Right lobe of liver (tissue), 4 donors: Measurements from ENCODE around the gene NFIB.

Experiments
- POLR2A ChIP-seq: fragments of 450-650 bp; IDR thresholded peaks from one replicate; pipeline ENCODE4 v1.6.1; 2017; ENCODE audit warnings: antibody characterized with exemption, mild to moderate bottlenecking
- TF ChIP-seq, protein P1 (sequence below), 4 donors: fragments of 200-600 bp in 3 of 4; fragments of 450-650 bp in 1 of 4; IDR thresholded peaks; one replicate each; pipeline versions ENCODE4 v1.5.1 to v1.8.0; 2016 to 2022; ENCODE audit warnings: antibody characterized with exemption in 4 of 4, mild to moderate bottlenecking in 2 of 4
- donor health status: DM: no; HTN: no; CAD: no.
- donor health status: DM: no; HTN: no; CAD: no.
- donor health status: DM: no; HTN: yes; CAD: no.

DNA sequence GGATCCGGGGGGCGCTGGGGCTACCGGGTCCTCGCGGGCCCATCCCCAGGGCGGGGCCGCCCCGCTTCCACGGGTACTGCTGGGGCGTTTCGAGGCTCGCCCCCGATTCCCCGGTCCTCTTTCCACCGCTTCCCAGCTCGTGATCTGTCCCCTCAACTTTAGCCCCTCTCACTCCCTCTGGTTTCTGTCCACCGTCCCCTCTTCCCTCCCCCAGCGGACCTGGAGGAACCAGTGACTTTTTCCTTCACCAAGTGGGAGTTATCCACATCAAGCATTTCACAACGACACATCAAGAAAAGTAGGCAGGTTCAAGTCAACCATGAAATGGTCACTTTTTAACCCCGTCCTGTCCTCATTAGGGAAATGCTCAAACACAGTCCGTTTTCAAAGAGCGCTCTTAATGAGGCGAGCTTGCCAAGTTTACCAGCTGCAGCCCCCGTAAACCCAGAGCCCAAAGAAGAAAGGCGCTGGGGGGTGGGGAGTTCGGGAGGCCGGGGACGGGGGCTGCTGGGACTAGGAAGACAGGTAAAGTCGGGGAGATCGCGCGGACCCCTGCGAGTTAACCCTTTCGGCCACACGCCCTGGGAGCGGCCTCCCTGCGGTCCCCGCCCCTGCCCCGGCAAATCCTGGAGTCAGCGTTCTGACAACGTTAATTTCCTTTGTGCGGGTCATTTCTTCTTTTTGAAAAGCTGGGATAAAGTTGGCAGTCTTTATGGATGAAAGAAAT lies 2.1 kb upstream of the NFIB start:
- TF ChIP-seq, protein P1, sequence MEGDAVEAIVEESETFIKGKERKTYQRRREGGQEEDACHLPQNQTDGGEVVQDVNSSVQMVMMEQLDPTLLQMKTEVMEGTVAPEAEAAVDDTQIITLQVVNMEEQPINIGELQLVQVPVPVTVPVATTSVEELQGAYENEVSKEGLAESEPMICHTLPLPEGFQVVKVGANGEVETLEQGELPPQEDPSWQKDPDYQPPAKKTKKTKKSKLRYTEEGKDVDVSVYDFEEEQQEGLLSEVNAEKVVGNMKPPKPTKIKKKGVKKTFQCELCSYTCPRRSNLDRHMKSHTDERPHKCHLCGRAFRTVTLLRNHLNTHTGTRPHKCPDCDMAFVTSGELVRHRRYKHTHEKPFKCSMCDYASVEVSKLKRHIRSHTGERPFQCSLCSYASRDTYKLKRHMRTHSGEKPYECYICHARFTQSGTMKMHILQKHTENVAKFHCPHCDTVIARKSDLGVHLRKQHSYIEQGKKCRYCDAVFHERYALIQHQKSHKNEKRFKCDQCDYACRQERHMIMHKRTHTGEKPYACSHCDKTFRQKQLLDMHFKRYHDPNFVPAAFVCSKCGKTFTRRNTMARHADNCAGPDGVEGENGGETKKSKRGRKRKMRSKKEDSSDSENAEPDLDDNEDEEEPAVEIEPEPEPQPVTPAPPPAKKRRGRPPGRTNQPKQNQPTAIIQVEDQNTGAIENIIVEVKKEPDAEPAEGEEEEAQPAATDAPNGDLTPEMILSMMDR (IDR thresholded peaks at IDR 0.05): no peak
- no peak for TF ChIP-seq POLR2A
